NCI-H510A (cell line): ENCODE measurements around the gene TLL2.

ENCODE experiments used
- DNase-seq: peaks from one replicate; lab custom pipeline; 2025; lab: John Stamatoyannopoulos, UW

Gene TLL2

DNA sequence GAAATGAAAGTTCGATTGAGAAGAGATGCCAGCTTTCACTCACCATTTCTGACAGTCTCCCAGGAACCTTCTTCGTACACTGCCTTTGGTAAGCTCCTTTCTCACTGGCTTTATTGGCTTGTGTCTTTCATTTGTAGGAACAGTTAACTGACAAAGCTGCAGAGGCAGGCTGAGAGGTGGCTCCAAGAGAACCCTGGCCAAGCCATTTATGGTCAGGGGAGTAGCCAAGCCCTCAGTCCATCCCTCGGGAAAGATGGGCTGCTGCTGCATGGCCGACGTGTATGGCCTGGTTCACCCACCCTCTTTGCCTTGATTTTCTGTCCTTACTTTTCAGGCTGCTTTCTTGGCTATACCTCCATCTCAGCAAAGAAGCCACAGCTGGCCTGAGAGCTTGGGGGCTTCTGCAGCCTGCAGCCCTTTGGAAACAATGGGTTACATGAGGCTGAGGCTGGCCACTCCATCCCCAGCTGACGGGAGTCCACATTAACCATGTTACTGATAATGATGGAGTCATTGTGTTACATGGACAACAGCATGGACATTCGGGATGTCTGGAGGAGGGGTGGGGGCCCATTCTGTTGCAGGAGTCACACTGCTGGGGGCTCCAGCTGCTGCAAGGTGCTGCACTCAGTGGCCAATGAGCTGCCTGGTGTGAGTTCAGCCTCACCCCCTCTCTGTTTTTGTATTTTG lies 154.7 kb downstream of the TLL2 start, which contains the start of gene OPALIN:
TSS of gene OPALIN (minus strand) at position 152 of the 690 bp plus-strand sequence. CDS start at position 46, 106 bp downstream.
- no peak for DNase-seq

DNA sequence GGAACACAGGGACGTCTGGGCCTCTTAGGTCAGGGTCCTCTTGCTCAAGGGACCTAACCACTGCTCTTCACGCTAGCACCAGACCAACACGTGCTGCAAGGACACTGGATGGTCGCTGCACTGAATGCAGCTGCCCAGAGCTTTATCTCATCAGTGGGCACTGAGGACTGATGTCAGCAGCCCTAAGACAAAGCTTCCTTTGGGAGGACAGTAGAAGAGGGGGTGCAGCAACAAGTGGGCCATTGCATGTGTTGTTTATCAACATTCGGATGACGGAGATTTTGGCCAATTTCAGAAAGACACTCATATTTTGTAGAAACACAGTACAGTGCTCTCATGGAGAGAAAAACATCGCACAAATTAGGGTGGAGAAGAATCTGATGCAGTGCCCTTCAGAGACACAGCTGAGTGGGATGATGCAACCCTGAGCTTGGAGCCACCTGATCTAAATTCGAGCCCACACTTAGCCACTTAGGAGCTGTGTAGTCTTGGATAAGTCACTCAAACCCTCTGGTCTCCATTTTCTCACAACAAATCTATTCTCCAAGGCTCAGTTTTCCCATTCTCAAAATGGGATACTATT lies 156.6 kb downstream of the TLL2 start:
- no peak for DNase-seq

- no peak for DNase-seq
These were observed 161.1 kb downstream of the TLL2 start for GRCh38 chr10:96352582-96352981.

GRCh38 chr10:96352027-96352426 lies 161.7 kb downstream of the TLL2 start:
- DNase-seq: no peak

- no peak for DNase-seq
These were observed 167.4 kb downstream of the TLL2 start for GRCh38 chr10:96346295-96346694.

- DNase-seq: no peak
These were observed 168.5 kb downstream of the TLL2 start for GRCh38 chr10:96345222-96345621.

DNA sequence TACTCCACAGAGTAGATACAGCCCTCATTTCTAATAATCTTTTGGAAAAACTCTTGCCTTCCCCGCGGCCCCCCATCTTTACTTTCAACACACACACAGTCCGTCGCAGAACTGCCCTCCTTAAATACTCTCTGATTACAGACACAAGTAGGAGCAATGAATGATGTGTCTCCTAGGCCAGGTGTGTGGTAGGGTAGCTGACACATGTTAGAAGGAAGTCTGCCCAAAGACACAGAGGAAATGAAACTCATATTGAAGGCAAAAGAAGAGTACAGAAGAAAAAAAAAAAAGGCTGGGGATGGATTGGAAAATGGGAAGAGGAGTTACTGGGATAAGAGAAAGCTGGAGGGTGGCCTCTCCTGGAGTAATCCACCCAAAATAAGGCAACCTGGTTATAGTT lies 169.5 kb downstream of the TLL2 start:
- no peak for DNase-seq

DNA sequence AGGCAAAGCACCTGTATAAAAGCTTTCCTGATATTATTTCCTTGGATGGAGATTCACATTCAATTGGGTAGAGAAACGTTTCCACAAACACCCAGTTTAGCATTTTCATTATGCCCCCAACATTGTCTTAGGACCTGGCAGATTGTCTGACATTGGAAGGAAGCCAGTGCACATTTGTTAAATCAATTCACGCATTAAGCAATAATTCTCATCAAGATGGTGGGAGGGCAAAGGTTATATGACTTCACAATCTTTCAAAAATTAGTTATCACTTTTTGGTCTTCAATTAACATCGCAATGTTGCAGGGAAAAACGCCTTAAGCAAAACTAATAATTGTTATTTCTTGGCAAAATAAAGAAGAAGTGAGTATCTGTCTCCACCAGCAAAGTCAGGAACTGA lies 171.3 kb downstream of the TLL2 start:
- DNase-seq: no peak

GRCh38 chr10:96341219-96342182 lies 172.2 kb downstream of the TLL2 start:
- no peak for DNase-seq

DNA sequence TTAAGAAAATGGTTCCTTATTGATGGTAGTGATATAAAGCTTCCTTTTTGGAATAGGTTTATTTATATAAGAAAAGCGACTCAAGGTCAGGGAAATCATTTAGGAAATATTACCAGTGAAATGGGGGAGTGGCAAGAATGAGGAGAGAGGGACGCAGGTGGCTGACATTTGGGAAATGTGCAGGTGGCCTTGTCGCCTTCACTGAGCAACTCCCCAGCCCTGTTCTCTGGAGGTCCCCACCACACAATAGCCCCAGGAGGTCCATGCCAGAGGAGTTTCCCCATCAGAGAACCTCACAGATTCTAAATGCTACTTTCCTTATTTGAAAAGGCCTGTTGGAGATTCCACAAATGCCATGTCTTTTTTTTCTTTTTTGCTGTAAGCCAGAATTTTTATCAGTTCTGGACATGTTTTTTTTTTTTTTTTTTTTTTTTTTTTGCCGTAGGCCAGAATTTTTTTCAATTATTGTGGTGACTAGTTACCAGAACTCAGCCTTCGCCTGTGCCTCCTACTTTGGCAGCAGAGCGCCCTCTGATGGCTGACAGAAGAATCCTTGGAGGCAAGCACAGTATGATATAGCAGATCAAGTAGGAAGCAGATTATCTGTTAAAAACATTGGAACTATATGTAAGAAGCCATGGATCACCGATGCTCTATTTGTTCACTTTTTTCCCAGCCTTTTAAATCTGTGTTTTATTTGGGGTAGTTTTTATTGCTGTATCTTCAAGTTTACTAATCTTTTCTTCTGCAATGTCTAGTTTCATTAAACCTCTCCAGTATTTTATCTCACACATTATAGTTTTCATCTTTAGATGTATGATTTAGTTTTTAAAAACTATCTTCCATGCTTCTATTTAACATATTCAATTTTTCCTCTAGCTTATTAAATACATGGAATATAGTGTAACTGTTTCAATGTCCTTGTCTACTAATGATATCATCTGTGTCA lies 173.5 kb downstream of the TLL2 start:
- DNase-seq: no peak

DNA sequence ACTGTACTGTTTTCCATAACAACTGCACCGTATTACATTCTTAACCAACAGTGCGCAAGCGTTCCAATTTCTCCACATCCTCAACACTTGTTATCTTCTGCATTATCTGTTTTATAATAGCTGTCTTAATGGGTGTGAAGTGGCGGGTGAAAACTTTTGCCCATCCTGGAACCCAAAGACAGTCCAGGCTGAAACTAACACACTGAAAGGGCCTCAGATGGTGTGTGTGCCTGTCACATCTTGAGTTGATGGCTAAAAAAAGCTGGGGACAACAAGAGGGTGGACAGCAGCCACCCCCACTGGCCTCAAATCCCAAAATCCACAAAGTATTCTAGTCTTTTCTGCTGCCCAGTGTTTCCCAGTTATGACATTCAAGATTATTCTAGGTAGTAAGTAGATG lies 174.3 kb downstream of the TLL2 start:
- DNase-seq: no peak

DNA sequence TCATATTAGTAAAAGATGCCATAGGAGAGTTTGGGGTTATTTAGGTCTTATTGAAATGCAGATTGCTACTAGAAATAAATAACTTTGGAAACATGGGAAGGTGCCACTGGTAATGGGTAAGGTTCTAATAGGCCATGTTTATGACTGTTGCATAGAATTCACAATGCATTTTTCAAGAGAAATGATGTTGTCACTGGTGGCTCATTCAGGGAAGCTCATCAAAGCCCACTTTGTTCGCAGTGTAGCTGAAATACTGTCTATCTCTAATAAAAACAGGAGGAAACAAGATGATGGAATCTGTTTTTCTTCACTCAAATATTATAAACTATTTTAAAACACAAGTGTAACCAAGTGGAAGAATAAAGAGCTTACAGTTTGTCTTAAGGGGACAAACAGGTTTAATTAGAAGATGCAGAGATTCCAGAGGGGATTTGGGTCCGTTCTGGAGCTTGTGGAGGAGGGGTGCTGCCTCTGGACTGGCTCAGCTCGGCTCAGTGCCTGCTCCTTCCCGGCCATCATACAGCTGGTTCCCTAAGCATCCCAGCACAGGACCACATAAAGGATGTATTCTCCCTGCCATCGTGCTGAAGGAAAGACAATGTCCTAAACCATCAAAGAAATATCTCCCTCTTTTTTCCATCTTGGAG lies 175.3 kb downstream of the TLL2 start:
- no peak for DNase-seq

- DNase-seq: no peak
These were observed 176.6 kb downstream of the TLL2 start for GRCh38 chr10:96337106-96337505.

DNA sequence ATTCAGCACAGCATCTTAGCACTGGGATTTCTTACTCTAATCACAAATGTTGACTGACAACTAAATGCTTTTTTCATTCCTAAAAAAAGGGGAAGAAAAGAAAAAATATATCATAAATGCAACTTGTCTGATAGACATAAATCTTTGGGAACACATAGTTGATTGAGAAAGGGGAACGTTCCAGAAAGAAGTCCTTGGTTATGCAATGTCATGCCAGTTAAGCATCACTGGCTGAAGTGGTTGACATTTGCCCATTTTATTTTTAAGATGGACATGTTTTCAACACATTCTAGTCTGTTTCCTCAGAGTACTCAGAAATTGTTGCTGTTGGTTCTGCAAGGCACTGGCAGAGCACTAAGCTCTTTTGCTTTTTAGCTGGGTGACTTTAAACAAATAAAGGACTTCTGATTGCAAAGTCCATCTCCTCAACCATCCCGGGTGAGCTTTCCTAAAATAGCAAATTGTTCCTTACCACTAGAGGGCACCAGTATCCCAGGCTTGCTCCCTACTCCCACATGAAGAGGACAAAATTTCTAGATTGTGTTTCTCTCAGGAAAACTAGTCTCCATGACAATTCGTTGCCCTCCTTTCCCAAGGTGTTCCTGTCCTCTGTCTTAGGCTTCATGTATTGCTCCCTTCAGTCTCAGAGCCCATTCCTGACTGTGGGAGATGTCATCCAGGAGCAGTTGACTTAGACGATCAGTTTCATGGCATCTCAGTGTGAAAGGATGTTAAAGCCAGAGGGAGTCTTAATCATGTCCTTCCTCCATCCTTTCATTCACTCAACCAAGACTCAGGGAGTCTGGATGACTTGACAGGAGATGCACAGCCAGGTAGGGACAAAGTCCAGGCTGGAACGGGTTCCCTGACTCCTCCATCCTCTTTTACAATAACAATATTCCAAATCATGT lies 178.9 kb downstream of the TLL2 start:
- no peak for DNase-seq

GRCh38 chr10:96333101-96333500 lies 180.6 kb downstream of the TLL2 start:
- DNase-seq: no peak

DNA sequence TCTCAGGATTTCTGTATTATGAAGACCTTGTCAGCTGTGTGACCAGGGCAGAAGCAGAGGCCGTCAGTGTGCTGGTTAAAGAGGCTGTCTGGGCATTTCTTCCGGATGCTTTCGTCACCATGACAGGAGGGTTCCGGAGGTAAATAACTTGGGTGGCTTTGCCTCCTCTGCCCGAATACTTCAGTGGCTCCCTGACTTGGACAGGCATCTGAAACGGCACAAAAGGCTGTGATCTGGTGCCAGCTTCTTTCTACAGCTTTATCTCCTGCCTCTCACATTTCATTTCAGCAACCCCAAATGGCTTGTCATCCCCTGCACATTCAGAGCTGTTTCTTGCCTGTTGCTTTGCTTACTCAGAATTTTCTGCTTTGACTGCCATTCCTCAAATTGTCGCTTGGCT lies 186.3 kb downstream of the TLL2 start:
- DNase-seq: no peak

DNA sequence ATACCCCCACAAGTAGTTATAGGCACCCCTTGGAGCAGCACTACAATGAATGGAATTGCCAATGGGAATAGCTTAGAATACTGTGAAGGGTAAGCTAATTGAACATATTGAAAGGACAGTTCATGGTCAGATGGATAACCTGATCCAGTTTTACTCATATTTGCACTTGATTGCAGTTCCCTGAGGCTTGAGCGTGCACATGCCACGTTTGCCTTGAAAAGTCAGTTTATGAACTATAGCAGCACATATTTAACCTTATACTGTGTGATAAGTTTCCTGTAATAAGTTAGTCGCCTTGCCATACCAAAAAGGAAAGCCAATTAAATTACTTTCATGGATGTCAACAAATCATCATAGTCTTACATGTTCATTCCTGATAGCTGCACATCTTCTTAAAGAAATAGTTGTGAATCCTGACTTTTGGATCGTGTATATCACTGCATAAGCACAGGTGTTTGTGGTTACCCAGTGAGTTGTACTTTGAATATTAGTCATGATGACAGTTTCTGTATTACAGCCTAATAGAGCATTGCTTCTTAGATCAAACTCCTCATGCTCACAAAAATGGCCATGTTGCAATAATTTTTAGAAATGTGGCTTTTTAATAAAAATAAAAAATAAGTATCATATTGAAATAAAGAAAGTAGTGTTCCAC lies 187.9 kb downstream of the TLL2 start:
- DNase-seq: no peak

DNA sequence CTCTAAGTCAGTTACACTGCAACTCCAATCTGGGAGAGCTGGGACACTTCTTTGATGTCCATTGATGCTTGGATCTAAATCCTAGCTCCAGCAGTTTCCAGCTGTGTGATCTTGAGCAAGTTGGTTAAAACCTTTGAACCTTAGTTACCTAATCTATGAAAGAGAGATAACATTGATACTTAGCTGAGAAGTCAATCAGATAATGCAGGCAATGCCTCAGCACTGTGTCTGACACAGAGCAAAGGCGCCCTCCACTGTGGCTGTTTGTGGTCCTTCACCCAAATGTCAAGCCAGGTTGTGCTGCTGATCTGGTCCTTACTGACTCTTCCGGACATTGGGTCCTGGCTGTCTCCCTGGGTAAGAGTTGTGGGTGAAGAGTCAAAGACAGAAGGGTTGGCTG lies 189.3 kb downstream of the TLL2 start:
- DNase-seq: no peak

DNA sequence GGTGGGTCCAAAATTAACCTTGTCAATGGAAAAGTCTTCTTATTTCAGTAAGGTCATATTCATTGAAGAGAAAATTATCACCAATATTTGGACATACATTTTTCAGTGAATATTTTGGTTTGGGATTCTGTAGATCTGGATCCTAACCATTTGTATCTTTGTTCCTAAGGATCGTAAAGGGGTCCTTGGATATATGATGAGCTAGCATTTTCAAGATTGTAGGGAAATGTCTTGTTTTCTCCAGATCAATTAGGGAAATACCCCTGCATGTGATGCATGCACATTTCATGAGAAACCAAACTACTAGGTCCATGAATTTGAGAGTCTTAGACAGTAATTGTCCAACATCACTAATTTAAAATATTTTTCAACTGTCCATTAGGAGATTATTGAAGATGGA lies 191.5 kb downstream of the TLL2 start:
- no peak for DNase-seq

GRCh38 chr10:96321822-96322221 lies 191.9 kb downstream of the TLL2 start:
- DNase-seq: no peak
